ENCODE results near the gene LGALS9B.
"Not testable (repeated sequence)": the region's sequence is repeated elsewhere in the genome, so short reads cannot be mapped to it uniquely, and the experiment has no call there.

GRCh38 chr17:20513539-20513938 lies 46.2 kb upstream of the LGALS9B start:
- TF ChIP-seq POLR2A (IDR thresholded peaks at IDR 0.05); CTCF (IDR thresholded peaks at IDR 0.05 in 4 of 5, conservative IDR thresholded peaks at IDR 0.05 in 1 of 5): not testable (repeated sequence)
